Measurements from ENCODE around the gene ZSWIM7. TPM values are rescaled to one million over a fixed set of nuclear protein-coding genes. Genes with fewer than 3 reads are reported as not detected.
"Not testable (repeated sequence)": the region's sequence is repeated elsewhere in the genome, so short reads cannot be mapped to it uniquely, and the experiment has no call there.

The ZSWIM7 gene
- polyA plus RNA-seq, 4 donors, result 40.6 to 62.6 (median 47.6) TPM

DNA sequence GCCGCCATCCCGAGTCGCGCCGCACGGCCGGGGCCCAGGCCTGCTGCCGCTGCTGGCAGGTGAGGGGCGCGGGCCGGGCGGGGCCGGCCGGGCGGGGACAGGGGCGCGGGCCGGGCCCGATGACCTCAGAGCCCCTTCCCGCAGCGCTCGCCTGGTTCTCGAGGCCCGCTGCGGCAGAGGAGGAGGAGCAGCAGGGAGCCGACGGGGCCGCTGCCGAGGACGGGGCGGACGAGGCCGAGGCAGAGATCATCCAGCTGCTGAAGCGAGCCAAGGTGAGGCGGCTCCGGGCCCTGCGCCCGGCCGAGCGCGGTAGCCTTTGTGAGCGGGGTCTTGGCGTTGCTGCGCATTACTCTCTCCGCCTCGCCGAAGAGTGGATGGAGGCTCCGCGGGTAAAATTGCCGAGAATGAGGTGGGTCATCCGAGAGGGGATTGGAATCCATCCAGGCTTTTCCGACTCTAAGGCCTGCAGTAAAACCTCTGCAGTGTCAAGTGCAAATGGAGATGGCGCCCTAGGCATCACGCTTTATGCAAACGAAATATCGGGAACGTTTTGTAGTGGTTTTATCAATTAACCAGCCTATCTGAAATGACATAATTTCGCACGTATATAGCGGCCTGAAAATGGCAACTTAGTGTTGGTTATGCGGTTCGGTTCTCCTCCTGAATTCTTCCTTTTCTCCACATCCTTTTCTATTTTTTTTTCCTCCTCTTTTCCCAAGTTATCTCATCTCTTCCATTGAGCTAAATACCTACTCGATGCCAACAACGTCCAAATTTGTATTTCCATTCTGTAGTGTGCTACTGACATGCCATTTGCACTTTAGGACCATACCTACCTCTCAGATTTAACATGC lies 697 bp upstream of the ZSWIM7 start:
- peak; percentile 16 to 52 (median 20) for DNase-seq (ENCODE audit: low read depth in 4 of 4, low spot score in 3 of 4)

DNA sequence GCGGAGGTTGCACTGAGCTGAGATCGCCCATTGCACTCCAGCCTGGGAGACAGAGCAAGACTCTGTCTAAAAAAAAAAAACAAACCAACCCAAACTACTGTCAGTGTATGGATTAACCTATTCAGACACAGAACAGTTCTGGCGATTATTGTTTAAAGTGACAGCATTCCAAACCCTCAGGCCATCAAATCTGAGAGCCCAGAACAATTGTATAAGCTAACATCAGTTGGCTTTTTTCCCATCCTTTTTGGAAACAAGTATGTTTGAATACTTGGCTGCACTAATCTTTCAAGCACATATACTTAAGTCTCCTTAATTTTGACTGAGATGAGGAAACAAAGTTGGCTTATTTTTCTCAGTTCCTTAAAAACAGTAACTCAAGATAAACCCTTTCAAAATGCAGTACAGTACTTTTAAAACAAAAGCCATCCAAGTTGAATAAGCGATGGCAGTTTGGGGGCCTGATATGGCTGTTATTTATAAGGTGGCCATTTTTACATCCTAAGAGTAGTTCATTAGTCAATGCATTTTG lies 1.4 kb downstream of the ZSWIM7 start:
- DNase-seq (ENCODE audit: low read depth in 4 of 4, low spot score in 3 of 4), result no peak

DNA sequence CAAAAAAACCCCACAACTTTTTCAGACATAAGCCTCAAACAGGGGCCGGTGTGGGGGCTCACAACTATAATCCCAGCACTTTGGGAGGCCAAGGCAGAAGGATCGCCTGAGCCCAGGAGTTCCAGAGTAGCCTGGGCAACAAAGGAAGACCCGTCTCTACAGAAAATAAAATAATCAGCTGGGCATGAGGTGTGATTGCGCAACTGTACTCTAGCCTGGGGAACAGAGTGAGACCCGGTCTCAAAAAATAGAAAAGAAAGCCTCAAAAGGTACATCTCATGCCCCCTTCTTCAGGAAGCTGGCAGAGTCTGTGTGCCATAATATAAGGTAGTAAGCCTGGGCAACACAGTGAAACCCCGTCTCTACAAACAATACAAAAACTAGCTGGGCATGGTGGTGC lies 3.2 kb downstream of the ZSWIM7 start:
- no peak for DNase-seq (ENCODE audit: low read depth in 4 of 4, low spot score in 3 of 4)

DNA sequence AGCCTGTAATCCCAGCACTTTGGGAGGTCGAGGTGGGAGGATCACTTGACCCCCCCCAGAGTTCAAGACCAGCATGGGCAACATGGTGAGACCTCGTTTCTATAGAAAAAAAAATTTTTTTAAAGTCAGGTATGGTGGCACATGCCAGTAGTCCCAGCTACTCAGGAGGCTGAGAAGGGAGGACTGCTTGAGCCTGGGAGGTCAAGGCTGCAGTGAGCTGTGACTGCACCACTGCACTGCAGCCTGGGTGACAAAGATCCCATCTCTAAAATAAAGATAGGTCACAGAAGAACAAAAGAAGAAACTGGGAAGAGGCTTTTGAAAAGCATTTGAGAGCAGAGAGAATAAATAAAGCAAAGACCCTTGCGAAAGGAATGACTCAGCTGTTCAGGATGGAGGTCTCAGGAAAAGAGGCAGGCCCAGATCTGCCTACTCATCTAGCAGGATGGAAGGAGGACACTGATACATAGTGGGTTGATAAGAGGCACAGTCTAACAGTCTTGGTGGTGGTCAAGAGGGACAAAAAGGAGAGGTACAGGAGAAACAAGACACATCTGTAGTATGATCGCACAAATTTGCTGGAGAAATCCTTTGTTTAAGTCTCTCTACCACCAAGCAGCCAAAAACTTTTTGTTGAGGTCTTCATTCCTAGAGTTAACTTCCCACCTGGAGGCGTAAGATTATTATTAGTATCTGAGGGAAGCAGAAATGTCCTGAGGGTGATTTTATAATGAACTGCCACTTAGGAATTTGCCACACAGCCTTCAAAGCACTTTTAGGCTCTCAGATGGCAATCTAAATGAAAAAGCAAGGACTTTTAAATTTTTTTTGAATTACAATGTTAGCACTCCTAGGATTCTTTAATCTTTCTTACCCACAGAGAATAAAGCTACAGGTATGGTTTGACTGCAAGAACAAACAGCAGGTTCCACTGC lies 17.6 kb downstream of the ZSWIM7 start:
- DNase-seq (ENCODE audit: low read depth in 4 of 4, low spot score in 3 of 4), result no peak

DNA sequence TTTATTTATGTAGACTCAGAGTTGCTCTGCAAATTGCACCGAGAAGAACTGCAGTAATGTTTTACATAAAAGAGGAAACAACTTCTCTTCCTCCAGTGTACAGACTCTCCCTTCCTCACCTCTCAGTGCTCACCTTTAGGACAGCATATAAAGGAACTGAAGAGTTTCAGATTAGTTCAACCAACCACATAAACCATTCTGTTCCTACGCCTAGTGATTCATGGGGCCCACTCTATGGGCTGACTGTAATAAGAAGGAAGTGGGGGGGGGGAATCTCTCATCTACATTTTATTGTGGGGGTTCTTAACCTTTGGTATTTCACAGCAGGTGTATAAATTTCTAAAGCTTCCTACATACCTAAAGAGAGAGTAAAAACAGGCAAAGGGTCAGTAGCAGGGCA lies 18.3 kb downstream of the ZSWIM7 start:
- no peak for DNase-seq (ENCODE audit: low read depth in 4 of 4, low spot score in 3 of 4)

DNA sequence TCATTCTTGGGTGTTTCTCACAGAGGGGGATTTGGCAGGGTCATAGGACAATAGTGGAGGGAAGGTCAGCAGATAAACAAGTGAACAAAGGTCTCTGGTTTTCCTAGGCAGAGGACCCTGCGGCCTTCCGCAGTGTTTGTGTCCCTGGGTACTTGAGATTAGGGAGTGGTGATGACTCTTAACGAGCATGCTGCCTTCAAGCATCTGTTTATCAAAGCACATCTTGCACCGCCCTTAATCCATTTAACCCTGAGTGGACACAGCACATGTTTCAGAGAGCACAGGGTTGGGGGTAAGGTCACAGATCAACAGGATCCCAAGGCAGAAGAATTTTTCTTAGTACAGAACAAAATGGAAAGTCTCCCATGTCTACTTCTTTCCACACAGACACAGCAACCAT lies 20.5 kb downstream of the ZSWIM7 start:
- DNase-seq (ENCODE audit: low read depth in 4 of 4, low spot score in 3 of 4), result not testable (repeated sequence)

DNA sequence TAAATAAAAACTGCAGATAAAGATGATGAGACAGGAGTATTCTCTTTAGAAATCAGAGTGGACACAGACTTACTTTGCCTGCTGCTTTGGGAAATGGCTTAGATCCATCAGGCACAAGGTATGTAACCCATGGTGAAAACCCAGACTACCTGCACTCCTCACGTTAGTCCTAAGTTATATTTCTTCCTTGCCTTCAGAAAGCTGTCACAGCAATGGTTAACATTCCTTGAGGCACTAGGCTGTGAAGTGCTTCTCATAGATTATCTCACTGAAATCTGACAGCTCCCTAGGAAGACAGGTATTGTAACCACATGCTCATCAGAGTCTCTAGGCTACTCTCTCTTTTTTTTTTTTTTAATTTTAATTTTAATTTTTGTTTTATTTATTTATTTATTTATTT lies 20.9 kb downstream of the ZSWIM7 start:
- no peak for DNase-seq (ENCODE audit: low read depth in 4 of 4, low spot score in 3 of 4)

DNA sequence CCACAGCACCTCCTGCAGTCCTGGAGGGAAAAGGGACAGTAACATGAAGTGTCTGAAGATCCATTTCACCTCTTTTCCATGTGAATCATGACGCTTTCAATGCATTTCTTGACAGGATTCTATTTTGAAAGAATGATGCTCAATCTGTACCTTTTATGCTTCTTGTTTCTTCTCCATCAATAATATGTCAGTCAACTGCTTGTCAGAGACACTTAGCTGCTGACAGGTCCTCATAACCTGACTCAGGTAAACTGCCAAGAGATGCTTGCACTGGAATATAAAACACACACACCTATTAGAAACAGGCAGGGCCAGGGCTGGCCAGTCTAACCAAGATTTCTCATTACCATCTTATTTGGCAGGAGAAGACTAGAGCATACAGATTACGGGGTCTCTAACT lies 21.6 kb downstream of the ZSWIM7 start:
- no peak for DNase-seq (ENCODE audit: low read depth in 4 of 4, low spot score in 3 of 4)

DNA sequence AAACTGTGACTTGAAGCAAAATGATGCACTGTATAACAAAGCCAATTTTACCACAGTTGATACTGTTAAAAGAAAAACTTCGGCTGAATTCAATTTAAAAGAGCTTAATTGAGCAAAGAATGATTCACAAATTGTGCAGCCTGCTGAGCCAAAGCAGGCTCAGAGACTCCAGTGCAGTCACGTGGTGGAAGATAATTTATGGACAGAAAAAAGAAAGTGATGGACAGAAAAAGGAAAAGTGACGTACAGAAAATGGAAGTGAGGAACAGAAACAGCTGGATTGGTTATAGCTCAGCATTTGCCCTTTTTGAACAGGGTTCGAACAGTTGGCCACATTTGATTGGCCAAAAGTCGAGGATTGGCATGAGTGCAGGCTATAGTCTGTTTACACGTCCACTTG lies 25.7 kb downstream of the ZSWIM7 start:
- DNase-seq (ENCODE audit: low read depth in 4 of 4, low spot score in 3 of 4), result no peak

DNA sequence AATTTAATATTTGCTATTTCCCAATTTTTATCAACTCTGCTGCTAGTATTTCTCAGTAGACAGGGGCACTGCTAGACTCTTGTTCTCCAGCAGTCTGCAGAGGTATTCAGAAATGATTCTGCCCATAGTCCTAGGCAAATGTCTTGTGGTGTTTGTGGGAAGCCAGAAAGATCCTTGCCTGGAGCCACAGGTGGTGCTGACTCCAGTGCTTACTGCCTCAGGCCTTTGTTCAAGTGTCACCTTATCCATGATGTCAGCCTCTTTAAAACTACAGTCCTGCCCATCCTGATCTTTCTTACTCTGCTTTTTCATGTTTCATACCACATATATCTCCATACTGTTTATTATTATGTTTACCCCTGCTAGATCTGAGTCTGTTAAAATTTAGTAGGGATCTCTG lies 26.5 kb downstream of the ZSWIM7 start:
- DNase-seq (ENCODE audit: low read depth in 4 of 4, low spot score in 3 of 4), result no peak

DNA sequence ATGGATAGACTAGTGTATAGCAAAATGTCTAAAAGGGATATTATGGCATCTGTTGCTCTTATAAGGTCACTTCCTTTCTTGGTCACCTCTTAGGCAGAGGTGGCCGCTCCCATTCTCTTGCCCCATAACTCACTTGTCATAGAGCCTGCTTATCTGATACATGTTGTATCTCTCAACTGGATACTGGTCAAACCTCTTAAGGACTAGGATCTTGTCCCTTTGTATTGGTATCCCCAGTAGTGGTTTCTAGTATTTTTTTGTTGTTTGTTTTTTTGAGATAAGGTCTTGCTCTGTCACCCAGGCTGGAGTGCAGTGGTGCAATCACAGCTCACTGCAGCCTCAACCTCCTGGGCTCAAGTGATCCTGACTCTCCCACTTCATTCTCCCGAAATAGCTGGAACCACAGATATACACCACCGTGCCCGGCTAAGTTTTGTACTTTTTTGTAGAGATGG lies 27.0 kb downstream of the ZSWIM7 start:
- no peak for DNase-seq (ENCODE audit: low read depth in 4 of 4, low spot score in 3 of 4)

DNA sequence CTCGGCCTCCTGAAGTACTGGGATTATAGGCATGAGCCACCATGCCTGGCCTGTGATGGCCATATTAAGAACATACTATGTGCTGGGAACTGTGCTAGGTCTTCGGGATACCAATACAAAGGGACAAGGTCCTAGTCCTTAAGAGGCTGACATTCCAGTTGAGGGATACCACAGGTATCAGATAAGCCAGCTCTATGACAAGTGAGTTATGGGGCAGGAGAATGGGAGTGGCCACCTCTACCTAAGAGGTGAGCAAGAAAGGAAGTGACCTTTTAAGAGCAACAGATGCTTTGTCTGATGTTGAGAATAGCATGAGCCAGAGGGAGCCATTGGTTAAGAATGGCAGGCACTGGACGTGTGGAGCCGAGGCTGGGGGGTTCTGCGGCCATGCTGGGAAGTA lies 27.6 kb downstream of the ZSWIM7 start:
- DNase-seq (ENCODE audit: low read depth in 4 of 4, low spot score in 3 of 4), result no peak

DNA sequence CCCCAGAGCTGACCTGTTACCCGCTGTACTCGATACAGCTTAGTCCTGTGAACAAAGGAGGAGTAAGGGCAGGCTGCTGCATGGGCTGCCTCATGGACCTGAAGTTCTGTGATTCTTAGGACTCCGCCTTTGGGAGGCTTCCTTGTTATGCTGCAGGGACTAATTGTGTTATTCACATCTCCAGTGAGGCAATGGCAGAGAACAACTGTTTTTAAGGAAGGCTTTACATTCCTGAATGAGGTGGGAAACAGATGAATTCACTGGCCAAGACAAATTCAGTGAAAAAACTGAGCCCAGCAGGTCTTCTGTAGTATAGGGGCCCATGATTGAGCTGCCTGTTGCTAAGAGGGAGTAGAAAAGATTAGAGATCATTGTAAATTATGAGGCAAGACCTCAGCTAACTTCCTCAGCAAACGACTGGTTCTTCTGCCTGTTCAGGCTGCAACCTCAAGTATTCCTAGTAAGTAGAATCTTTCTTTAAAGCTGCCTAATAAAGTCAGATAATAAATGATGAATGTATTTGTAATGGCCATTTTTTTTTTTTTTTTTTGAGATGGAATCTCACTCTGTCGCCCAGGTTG lies 28.3 kb downstream of the ZSWIM7 start:
- no peak for DNase-seq (ENCODE audit: low read depth in 4 of 4, low spot score in 3 of 4)

DNA sequence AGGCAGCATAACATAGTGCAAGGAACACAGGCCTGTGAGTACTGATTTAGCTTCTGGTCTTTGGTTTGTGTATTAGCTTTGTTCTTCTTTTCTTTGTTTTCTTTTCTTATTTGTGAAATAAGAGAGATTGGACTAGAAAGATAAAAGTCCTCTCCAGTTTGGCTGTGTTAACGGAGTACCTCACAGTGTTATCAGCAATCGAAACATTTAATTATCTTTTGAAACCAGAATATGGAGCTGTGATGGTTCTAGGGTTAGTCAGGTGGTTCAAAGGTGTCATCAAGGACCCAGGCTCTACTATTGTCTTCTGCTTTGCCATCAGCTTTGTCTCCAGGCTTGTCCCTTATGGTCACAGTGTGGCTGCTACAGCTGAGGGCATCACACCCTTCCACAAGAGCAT lies 29.0 kb downstream of the ZSWIM7 start:
- no peak for DNase-seq (ENCODE audit: low read depth in 4 of 4, low spot score in 3 of 4)

DNA sequence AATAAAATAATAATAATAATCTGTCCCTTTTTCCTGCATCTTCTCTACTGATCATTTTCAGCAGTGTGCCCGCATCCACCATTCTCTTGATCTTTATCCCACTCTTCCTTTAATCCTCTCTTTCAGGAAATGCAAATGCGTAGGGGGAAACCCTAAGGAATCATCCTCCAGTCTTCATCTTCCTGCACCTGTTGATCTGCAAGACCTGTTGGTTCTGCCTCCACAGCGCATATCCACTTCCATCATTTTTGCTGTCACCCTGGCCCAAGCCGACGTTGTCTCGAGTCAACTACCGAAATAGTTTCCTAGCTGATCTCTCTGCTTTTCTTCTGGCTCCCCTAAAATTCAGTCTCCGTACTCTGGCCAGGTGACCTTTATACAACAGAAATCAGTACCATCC lies 30.0 kb downstream of the ZSWIM7 start:
- DNase-seq (ENCODE audit: low read depth in 4 of 4, low spot score in 3 of 4), result no peak

DNA sequence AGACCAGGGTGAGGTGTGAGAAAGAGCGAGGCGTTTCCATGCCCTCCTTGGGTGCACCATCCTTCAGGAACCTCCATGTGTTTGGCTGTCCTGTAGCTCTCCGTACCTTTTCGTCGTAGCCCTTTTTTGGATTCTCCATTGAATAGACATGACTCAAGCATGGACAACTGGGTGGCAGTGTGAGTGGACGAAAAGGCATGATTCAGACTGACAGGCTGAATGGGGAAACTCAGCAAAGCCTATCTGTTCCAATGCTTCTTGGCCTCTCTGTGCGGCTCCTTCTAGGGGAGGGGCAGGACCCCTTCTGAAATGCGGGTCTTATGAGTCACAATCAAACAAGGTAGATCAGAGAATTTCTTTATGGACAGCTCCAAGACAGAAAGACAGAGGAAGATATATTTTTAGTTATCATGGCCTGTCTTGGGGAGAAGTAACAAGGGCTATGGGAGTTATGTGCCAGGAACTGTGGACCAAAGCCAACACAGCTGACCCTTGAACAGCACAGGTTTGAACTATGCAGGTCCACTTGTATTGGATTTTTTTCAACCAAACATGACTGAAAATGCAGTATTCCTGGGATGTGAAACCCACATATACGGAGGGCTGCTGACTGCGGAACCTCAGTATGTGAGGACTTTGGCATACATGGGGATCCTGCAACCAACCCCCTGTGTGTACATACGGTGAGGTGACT lies 31.7 kb downstream of the ZSWIM7 start:
- no peak for DNase-seq (ENCODE audit: low read depth in 4 of 4, low spot score in 3 of 4)

DNA sequence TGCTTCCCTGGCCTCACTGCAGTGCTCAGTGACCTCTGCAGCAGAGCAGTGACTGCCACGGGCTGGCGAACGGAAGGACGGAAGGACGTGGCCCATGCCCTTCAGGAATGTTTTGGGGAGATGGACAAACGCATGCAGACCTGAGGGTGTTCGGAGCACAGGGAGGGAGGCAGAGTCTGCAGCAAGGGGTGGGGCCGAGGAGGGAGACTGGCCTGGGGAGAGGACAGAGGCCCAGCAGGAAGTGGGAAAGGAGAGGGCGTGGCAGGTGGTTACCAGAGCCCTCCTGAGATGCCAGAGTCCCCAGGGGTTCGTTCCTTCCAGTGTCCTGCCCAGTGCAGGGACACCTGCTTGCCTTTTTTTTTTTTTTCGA lies 32.6 kb downstream of the ZSWIM7 start:
- no peak for DNase-seq (ENCODE audit: low read depth in 4 of 4, low spot score in 3 of 4)

DNA sequence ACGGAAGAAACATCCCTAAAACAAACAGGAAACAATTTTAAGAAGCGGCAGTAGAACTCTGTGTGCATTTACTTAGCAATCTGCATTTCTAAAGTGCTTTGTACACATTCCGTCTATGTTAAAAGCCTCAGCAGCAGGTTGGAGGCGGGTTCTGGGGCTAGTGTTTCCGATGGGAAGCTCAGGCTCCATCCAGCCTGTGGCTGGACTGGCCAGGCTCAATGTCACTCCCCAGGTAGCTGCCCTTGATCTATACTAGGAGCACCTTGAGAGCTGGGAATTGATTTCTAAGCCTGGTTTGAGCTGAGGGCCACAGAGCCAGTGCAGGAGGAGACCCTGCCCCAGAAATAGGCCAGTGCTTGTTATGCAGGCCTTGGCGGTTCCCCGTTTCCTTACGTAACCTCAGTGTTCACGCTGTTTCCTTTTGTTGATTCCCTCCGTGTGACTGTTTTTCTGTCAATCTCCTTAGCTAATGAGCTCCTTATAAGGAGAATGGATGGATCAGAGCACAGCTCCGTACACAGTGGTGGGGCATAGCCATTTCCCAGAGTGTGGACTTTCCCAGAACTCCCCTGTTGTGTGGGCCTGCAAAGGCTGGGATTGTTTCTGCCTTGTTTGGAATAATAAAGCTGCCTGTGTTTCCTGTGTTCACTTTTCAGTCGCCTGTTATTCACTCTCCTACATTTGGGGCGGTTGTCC lies 33.2 kb downstream of the ZSWIM7 start:
- peak in 1 of 4 donors; percentile 10 for DNase-seq (ENCODE audit: low read depth in 4 of 4, low spot score in 3 of 4)

DNA sequence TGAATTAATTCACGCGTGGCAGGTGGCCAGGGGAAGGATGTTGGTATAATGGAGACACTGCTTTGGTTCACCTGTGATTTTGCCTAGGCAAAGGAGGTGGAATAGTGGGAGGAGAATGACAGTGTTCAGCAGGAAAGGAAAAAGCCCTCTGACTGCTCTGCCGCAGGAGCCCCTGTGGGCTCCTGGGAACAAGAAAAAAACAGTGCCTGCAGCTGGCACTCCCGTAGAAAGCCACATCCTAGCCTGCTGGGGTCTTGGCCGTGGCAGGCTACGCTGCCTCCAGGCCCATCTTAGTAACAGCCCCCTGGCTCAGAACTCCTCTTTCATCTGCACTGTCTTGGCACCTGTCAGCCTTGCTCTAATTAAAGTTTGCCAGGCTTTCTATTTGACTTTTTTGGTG lies 34.0 kb downstream of the ZSWIM7 start:
- no peak for DNase-seq (ENCODE audit: low read depth in 4 of 4, low spot score in 3 of 4)

DNA sequence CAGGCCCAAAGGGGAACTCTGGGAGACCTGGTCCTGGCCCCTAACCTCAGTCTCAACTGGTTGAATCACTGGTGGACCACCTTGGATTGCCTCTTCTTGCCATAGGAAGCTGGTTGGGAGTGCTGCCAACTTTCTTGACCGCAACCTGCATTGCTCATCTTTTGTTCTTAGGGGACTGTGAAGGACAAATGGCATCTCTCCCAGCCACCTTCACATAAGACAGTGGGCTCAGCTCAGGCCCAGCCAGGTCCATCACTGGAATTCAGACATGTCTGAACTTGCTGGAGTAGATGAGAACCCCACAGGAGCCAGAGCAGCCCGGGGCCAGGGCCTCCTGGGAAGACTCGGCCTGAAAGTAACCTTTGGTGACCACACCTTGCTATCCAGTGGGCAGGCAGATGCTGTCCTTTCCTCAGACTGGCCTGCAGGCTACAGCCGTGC lies 35.8 kb downstream of the ZSWIM7 start:
- DNase-seq (ENCODE audit: low read depth in 4 of 4, low spot score in 3 of 4), result no peak
